Type B pancreatic cell (in vitro differentiated cells): ENCODE results near the gene CD80. TPM values are rescaled to one million over a fixed set of nuclear protein-coding genes. Genes with fewer than 3 reads are reported as not detected.
A peak's percentile ranks its signal among the peaks of the same experiment; 100 is the strongest.

ENCODE experiments used
- DNase-seq: peaks from one replicate; pipeline ENCODE4 v3.0.0; 2021; ENCODE audit warnings: mixed read lengths; ENCODE audit not compliant: unreplicated experiment; ENCODE audit errors: extremely low spot score
- H3K27ac Mint-ChIP-seq: 2 replicates; pipeline ENCODE4 v1.8.0; 2021; ENCODE audit warnings: mild to moderate bottlenecking, mixed read lengths
- H3K27me3 Mint-ChIP-seq: 2 replicates; pipeline ENCODE4 v1.8.0; 2021; ENCODE audit warnings: mixed read lengths
- H3K36me3 Mint-ChIP-seq: 2 replicates; pipeline ENCODE4 v1.8.0; 2021; ENCODE audit warnings: mixed read lengths
- H3K4me1 Mint-ChIP-seq: one replicate; pipeline ENCODE4 v1.8.0; 2021; ENCODE audit warnings: mixed read lengths; ENCODE audit not compliant: unreplicated experiment
- H3K4me3 Mint-ChIP-seq: 2 replicates; pipeline ENCODE4 v1.8.0; 2021; ENCODE audit warnings: mild to moderate bottlenecking, mixed read lengths
- H3K9me3 Mint-ChIP-seq: 2 replicates; pipeline ENCODE4 v1.8.0; 2021; ENCODE audit warnings: mixed read lengths
- CTCF ChIP-seq: fragments of 200-600 bp; sonication (generic); conservative IDR thresholded peaks from 2 replicates; pipeline ENCODE4 v1.5.0; 2021; ENCODE audit warnings: antibody characterized with exemption, mild to moderate bottlenecking
- total RNA-seq: library from RNA; stranded (reverse); gene quantifications from 2 replicates; pipeline ENCODE4 v1.2.1, GENCODE V29; 2021; ENCODE audit warnings: low replicate concordance

Gene CD80
- total RNA-seq, 1 donor from 2014 or later = 0.10 TPM

DNA sequence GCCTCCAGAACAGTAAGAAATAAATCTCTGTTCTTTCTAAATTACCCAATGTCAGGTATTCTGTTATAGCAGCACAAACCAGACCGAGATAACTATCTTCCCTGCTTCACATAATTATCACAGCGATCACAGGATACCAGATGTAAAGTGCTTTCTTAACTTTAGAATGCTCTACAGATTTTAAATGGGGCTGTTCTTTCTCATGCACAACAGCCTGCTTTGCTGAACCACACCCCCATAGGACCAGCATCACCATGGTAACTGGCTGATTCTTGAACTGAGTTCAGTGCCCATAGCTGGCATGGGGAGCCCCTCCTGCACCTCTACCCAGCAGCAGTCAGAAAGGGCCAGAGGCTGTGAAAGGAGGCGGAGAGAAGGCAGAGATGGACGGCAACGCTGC, 7.8 kb downstream of the CD80 start:
- Mint-ChIP-seq H3K9me3 (no peaks in the 10 kb centered on the region), H3K27me3 (peaks cover 3% of the 10 kb centered on the region), H3K27ac (no peak overlapping the region), H3K36me3 (no peaks in the 10 kb centered on the region), H3K4me1 (no peaks in the 10 kb centered on the region), H3K4me3 (no peak overlapping the region)
- no peak for DNase-seq
- TF ChIP-seq CTCF = no peak

GRCh38 chr3:119550192-119550910, 9.1 kb downstream of the CD80 start:
- TF ChIP-seq CTCF = no peak
- Mint-ChIP-seq H3K27me3 (peaks cover 3% of the 10 kb centered on the region), H3K4me3 (no peak overlapping the region), H3K9me3 (no peaks in the 10 kb centered on the region), H3K4me1 (no peaks in the 10 kb centered on the region), H3K36me3 (no peaks in the 10 kb centered on the region), H3K27ac (no peak overlapping the region)
- no peak for DNase-seq

DNA sequence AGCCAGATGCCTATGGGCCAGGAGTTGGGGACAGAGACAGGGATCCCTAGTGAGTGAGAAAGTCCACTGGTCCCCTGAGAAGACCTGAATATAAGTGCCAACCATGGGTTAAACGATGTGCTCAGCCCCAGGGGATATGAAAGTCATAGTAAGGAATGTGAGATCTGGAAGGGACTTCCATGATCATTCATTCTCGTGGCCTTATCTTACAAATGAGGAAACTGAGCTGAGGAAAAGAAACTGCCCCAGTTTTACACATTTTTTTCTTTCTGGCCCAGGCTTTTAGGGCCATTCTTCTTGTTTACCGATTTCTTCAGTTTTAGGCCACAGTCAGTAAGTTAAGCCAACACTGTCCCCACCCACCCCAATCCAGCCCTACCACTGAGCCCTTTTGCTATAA, 11.1 kb downstream of the CD80 start:
- H3K36me3 Mint-ChIP-seq = no peaks in the 10 kb centered on the region
- H3K4me1 Mint-ChIP-seq = no peaks in the 10 kb centered on the region
- no peaks in the 10 kb centered on the region for H3K27me3 Mint-ChIP-seq
- H3K27ac Mint-ChIP-seq = no peak overlapping the region
- no peak overlapping the region for H3K4me3 Mint-ChIP-seq
- no peaks in the 10 kb centered on the region for H3K9me3 Mint-ChIP-seq
- DNase-seq = no peak
- TF ChIP-seq CTCF = no peak

- Mint-ChIP-seq H3K27ac (no peak overlapping the region), H3K4me3 (no peak overlapping the region), H3K36me3 (no peaks in the 10 kb centered on the region), H3K9me3 (peaks cover 5% of the 10 kb centered on the region), H3K4me1 (peaks cover 3% of the 10 kb centered on the region), H3K27me3 (peaks cover 4% of the 10 kb centered on the region)
- TF ChIP-seq CTCF = no peak
- DNase-seq = no peak
These were observed 12.2 kb downstream of the CD80 start for GRCh38 chr3:119547227-119547626.

GRCh38 chr3:119543147-119543546, 16.3 kb downstream of the CD80 start:
- H3K9me3 Mint-ChIP-seq = peaks cover 5% of the 10 kb centered on the region

More at GRCh38 chr3:119543147-119543546, 16.3 kb downstream of the CD80 start:
- peak; percentile 51 for TF ChIP-seq CTCF
- no peak overlapping the region for H3K4me3 Mint-ChIP-seq
- no peak overlapping the region for H3K27ac Mint-ChIP-seq
- peaks cover 4% of the 10 kb centered on the region for H3K27me3 Mint-ChIP-seq
- no peaks in the 10 kb centered on the region for H3K36me3 Mint-ChIP-seq
- peaks cover 3% of the 10 kb centered on the region for H3K4me1 Mint-ChIP-seq
- DNase-seq = no peak
